KOPT-K1 (cell line): ENCODE results near the gene TNFAIP1.

ENCODE experiments used
- H3K27ac ChIP-seq: fragments of 200-600 bp; sonication (generic); 2 replicates; pipeline ENCODE4 v1.5.1; 2016; ENCODE audit warnings: antibody characterized with exemption, mild to moderate bottlenecking, low read depth, low read length; ENCODE audit not compliant: poor library complexity, severe bottlenecking
- H3K36me3 ChIP-seq: fragments of 200-600 bp; sonication (generic); 2 replicates; pipeline ENCODE4 v1.5.1; 2017; ENCODE audit warnings: antibody characterized with exemption, mild to moderate bottlenecking, low read length, moderate library complexity; ENCODE audit not compliant: insufficient read depth
- H3K9me3 ChIP-seq: fragments of 200-600 bp; sonication (generic); 2 replicates; pipeline ENCODE4 v1.5.1; 2017; ENCODE audit warnings: antibody characterized with exemption, low read length, mild to moderate bottlenecking; ENCODE audit not compliant: insufficient read depth, poor library complexity, severe bottlenecking

TNFAIP1 gene

GRCh38 chr17:28347261-28347891 is 11.8 kb downstream of the TNFAIP1 start:
- H3K27ac ChIP-seq = no peak overlapping the region
- no peaks in the 10 kb centered on the region for H3K9me3 ChIP-seq
- H3K36me3 ChIP-seq = peaks cover 90% of the 10 kb centered on the region

- H3K27ac ChIP-seq = no peak overlapping the region
- peaks cover 100% of the 10 kb centered on the region for H3K36me3 ChIP-seq
Measured at GRCh38 chr17:28348979-28349378, 13.4 kb downstream of the TNFAIP1 start.

GRCh38 chr17:28350271-28350670 is 14.7 kb downstream of the TNFAIP1 start:
- Histone ChIP-seq H3K27ac (no peak overlapping the region), H3K9me3 (no peaks in the 10 kb centered on the region), H3K36me3 (peaks cover 100% of the 10 kb centered on the region)

More at GRCh38 chr17:28348979-28349378, 13.4 kb downstream of the TNFAIP1 start:
- no peaks in the 10 kb centered on the region for H3K9me3 ChIP-seq

DNA sequence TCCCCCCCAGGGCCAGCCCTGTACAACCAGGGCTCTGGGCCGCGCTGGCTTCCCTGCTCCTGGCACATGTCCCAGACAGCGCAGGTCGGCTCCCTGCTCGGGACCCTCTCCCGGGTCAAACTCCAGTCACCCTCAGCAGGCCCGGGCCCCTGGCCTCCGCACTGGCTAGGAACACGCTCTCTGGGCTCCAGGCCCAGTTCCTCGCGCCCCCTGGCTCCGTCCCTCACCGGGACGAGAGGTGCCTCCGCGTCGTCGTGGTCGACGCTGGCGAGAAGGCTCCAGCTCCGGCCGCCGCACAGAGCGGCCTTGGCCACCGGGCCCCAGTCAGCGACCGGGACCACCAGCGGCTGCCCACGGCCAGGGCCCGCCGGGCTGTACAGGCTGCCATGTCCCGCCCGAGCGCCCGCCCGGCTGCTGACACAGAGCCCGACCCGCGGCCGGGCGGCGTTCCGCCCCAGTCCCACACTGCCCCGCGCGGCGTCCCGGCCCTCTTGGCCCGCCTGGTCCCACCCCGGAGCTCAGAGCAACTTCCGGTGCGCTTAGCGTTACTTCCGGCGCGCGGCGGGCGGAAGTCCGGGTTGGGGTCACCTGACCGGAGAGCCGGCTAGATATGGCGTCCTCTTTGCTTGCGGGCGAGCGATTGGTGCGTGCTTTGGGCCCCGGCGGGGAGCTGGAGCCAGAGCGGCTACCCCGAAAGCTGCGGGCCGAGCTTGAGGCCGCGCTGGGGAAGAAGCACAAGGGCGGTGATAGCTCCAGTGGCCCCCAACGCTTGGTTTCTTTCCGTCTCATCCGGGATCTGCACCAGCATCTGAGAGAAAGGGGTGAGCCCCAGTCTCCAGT is 21.7 kb downstream of the TNFAIP1 start, which contains the start of gene POLDIP2:
Gene POLDIP2 (minus strand): TSS at position 467 of the 840 bp plus-strand sequence. CDS start 79 bp downstream, at position 388.
- Histone ChIP-seq H3K27ac (peak within 1 kb of the TSS; percentile 76), H3K36me3 (peaks cover 59% of the 10 kb centered on the region), H3K9me3 (no peaks in the 10 kb centered on the region)

DNA sequence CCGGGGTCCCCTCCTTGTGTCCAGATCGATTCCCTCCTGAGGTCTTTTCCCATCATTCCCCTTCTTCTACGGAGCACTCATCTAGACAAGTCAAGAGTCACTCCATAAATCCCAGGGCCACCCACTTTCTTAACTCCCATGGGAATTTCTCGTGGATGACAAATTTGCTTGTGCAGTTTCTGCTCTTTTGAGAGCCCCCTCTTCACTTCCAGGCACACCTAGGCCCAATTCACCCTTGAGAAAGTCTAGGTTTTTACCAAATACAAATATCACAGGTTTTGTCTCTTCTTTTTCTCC is 22.3 kb downstream of the TNFAIP1 start:
- H3K9me3 ChIP-seq = no peaks in the 10 kb centered on the region
- peak overlapping the region; percentile 76 for H3K27ac ChIP-seq
- peaks cover 59% of the 10 kb centered on the region for H3K36me3 ChIP-seq

DNA sequence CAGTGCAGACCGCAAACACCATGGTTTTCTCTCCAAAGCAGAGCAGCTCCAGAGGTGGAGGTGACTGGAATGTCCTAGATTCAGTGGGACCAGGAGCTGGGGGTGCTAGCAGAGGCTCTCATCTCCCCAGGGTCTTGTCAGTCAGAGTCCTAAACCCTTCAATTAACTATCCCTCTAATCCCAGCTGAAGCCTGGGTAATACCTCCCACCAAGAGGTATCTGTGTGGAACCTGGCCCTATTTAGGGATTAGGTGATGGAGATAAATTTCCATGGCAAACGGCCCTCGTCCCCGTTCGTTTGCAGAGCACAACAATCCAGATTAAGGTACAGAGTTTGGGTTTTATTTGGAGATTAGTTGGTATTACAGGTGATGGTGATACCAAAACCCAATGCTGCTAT is 27.6 kb downstream of the TNFAIP1 start:
- Histone ChIP-seq H3K9me3 (no peaks in the 10 kb centered on the region), H3K27ac (no peak overlapping the region), H3K36me3 (peaks cover 52% of the 10 kb centered on the region)

DNA sequence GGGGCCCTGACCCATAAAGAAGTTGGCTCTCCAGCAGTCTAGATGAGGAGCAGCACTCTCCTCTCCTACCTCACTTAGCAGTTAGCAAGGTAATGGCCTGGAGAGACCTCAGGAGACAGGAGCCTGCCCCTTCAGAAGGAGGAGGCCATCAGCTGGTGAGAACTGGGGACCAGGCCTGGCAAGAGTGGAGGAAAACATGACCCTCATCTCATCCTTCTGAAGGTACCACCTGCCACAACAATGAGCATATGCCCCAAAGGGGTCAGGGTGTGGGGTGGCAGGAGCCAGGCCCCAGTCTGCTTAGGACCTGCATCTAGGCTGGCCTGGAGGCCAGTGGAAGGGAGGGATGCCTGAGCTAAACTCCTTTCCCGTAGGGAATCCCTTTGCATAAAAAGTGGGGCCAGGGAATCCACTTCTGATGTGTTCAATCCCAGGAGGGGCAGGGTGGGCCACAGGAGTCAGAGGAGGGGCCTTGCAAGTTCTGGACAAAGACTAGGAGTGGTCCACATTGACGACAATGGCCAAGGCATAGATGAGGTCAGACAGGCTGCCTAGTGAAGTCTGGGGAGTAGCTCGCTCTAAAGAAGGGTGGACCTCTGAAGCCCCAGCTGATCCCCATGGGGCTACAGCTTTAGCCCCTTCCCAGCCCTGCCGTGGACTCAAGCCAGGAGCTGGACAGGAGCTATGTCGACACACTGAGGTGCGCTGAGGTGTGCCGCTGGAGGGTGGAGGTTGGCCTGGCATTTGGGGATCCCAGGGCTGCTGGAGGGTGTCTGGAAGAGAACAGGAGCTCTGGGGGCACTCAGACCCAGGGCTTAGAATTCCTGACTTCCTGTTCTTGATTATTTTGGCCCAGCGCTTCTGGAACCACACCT is 28.5 kb downstream of the TNFAIP1 start:
- Histone ChIP-seq H3K36me3 (peaks cover 52% of the 10 kb centered on the region), H3K9me3 (no peaks in the 10 kb centered on the region)

DNA sequence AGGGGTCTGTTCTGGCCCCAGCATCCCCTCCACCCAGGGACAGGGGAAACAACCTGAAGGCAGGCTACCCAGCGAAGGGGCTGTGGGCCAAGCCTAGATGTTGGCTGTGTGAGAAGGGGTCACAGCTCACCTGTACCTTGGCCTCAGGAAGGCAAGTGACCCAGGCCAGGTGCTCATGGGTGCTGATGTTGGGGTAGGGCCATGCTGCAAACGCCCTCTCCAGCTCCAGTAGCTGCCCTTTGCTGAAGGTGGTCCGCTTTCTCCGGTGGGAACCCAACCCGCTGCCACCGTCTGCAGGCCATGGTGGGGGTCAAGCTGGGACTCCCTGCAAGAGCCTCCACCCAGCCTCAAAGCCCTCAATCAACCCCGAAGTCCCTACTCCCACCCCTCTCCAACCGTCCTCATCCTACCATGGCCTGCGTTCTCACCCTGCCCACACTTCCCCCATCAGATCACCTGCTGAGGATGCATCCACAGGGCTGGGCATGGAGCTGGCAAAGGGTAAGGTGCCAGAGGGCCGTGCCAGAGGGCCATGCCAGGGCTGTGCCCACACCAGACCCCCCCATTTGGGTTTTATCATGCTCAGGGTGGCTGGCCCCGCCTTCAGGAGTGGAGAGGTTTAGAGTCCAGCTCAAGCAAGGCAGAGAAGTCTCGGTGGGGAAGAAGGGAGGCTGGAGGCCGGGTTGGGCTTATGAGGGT is 29.3 kb downstream of the TNFAIP1 start, which contains the start of gene SEBOX:
Gene SEBOX (minus strand): TSS at position 535 of the 699 bp plus-strand sequence. CDS start 48 bp downstream, at position 487.
- Histone ChIP-seq H3K36me3 (peaks cover 48% of the 10 kb centered on the region), H3K9me3 (no peaks in the 10 kb centered on the region), H3K27ac (no peak within 1 kb of the TSS)

More for the DNA sequence above, 28.5 kb downstream of the TNFAIP1 start:
- H3K27ac ChIP-seq = no peak overlapping the region

GRCh38 chr17:28365487-28365886 is 29.9 kb downstream of the TNFAIP1 start:
- Histone ChIP-seq H3K36me3 (peaks cover 41% of the 10 kb centered on the region), H3K27ac (no peak overlapping the region), H3K9me3 (no peaks in the 10 kb centered on the region)

DNA sequence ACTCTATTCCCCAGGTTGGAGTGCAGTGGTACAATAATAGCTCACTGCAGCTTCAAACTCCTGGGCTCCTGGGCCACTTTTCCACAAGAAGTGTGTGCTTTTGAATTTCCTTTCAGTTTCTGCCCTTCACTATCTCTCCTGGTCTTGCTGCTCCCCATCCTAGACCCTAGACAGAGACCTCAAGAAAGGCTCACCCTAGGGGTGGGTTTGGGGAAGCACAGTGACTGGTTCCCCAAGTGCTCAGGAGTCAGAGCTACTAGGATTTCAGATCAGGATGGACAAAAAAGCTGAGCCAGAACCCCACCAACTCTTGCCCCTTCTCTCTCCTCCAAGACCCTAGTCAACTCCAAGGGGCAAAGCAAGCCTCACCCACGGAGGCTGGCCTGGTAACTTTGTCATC is 31.0 kb downstream of the TNFAIP1 start:
- no peaks in the 10 kb centered on the region for H3K9me3 ChIP-seq
- H3K36me3 ChIP-seq = peaks cover 30% of the 10 kb centered on the region

GRCh38 chr17:28367641-28368305 is 32.2 kb downstream of the TNFAIP1 start:
- Histone ChIP-seq H3K9me3 (no peaks in the 10 kb centered on the region), H3K36me3 (peaks cover 18% of the 10 kb centered on the region; the same call in 1 of the 2 replicates), H3K27ac (no peak overlapping the region)

More for the DNA sequence above, 31.0 kb downstream of the TNFAIP1 start:
- H3K27ac ChIP-seq = no peak overlapping the region

DNA sequence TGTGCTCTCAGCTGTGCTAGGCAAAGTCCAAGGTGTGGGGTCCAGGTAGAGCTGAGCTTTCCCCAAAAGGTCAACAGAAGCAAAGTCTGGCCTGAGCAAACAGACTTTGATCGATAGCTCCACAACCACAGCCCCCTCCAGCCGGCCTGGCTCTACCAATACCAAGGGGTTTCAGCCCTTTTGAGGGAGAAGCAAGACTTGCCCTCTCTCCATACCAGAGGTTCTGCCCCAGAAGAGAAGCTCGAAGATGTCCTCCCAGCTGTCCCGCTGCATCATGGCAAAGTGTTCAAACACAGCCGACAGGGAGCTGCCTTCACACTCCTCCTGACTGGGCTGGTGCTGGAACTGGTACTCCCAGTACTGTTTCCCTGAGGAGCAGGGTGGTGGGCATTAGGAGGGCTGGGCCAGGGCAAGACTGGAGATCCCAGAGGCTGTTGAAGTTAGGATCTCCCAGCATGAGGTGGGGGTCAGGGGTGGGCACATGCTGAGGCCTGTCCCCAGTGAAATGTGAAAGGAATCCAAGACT is 32.8 kb downstream of the TNFAIP1 start:
- H3K36me3 ChIP-seq = peaks cover 12% of the 10 kb centered on the region; the same call in 1 of the 2 replicates
- H3K9me3 ChIP-seq = no peaks in the 10 kb centered on the region
- H3K27ac ChIP-seq = no peak overlapping the region

GRCh38 chr17:28368915-28369683 is 33.5 kb downstream of the TNFAIP1 start:
- H3K9me3 ChIP-seq = no peaks in the 10 kb centered on the region
- no peak overlapping the region for H3K27ac ChIP-seq
- H3K36me3 ChIP-seq = peaks cover 5% of the 10 kb centered on the region; the same call in 1 of the 2 replicates
